Tibial nerve (tissue), 4 donors: Measurements from ENCODE around the gene SFRP5. TPM values are rescaled to one million over a fixed set of nuclear protein-coding genes. Genes with fewer than 3 reads are reported as not detected.

Experiments
- DNase-seq, 2 donors: peaks; one replicate each; pipeline ENCODE4 v3.0.0-alpha.2; 2019; ENCODE audit warnings: low spot score in 2 of 2
- H3K27ac ChIP-seq, 4 donors: fragments of 200-600 bp; sonication (generic) in 3 of 4; one replicate each; pipeline ENCODE4 v1.5.1; 2017 to 2019; ENCODE audit warnings: mild to moderate bottlenecking in 1 of 4
- H3K27me3 ChIP-seq, 2 donors: fragments of 200-600 bp; sonication (generic) in 1 of 2; one replicate each; pipeline versions ENCODE4 v1.5.1 to v1.6.0; 2017 to 2019
- H3K36me3 ChIP-seq, 3 donors: fragments of 200-600 bp; sonication (generic); one replicate each; pipeline ENCODE4 v1.5.1; 2018 to 2019
- H3K4me1 ChIP-seq, 4 donors: fragments of 200-600 bp; sonication (generic) in 3 of 4; one replicate each; pipeline ENCODE4 v1.5.1; 2017 to 2019
- H3K4me3 ChIP-seq, 4 donors: fragments of 200-600 bp; sonication (generic) in 3 of 4; one replicate each; pipeline ENCODE4 v1.5.1; 2017 to 2019; ENCODE audit warnings: mild to moderate bottlenecking in 1 of 4, moderate library complexity in 1 of 4
- H3K9me3 ChIP-seq, 4 donors: fragments of 200-600 bp; sonication (generic) in 3 of 4; one replicate each; pipeline ENCODE4 v1.5.1; 2017 to 2019
- CTCF ChIP-seq, 5 experiments: fragments of 200-600 bp in 3 of 5; fragments of 450-650 bp in 2 of 5; sonication (generic) in 3 of 5; IDR thresholded peaks; one replicate each; pipeline ENCODE4 v1.5.1; 2016 to 2019; ENCODE audit warnings: antibody characterized with exemption in 5 of 5, mild to moderate bottlenecking in 3 of 5, moderate library complexity in 2 of 5
- EP300 ChIP-seq, 2 donors: sonication (generic); formaldehyde crosslinking; IDR thresholded peaks; one replicate each; pipeline ENCODE4 v1.6.1; 2017; ENCODE audit warnings: antibody characterized with exemption in 2 of 2, mild to moderate bottlenecking in 1 of 2
- POLR2A ChIP-seq, 2 donors: fragments of 450-650 bp; IDR thresholded peaks; one replicate each; pipeline ENCODE4 v1.6.1; 2017; ENCODE audit warnings: antibody characterized with exemption in 2 of 2, mild to moderate bottlenecking in 2 of 2, moderate library complexity in 2 of 2
- WGBS, 2 donors: methylation state at CpG; one replicate each; pipeline ENCODE4 v1.1.5; 2018; 5-methylcytosine and 5-hydroxymethylcytosine counted together
- total RNA-seq, 4 donors: library from RNA; depleted of rRNA; stranded (reverse); fragments of >200 nt; gene quantifications; one replicate each; pipeline ENCODE4 v1.1.0, GENCODE V29; 2016

The SFRP5 gene
- total RNA-seq, 4 donors from 2014 or later = 183 to 530 (median 479) TPM

GRCh38 chr10:97805096-97805884 lies 33.5 kb upstream of the SFRP5 start:
- 46 to 51% methylated on average over 12 of the region's 12 CpGs for WGBS, 2 donors
- H3K4me1 ChIP-seq = peaks cover 0 to 15% (median 0%) of the 10 kb centered on the region in 4 donors
- H3K36me3 ChIP-seq = no peaks in the 10 kb centered on the region
- no peak for TF ChIP-seq POLR2A (IDR thresholded peaks at IDR 0.05)
- no peak for TF ChIP-seq CTCF (IDR thresholded peaks at IDR 0.05)
- TF ChIP-seq EP300 (IDR thresholded peaks at IDR 0.05) = no peak
- no peaks in the 10 kb centered on the region for H3K27me3 ChIP-seq
- no peaks in the 10 kb centered on the region for H3K9me3 ChIP-seq
- H3K27ac ChIP-seq = peak overlapping the region in 2 of 4 donors; percentile 25 to 33
- peak; percentile 48 to 49 for DNase-seq
- no peak overlapping the region for H3K4me3 ChIP-seq

- DNase-seq = no peak
- Histone ChIP-seq H3K4me1 (peaks cover 0 to 15% (median 0%) of the 10 kb centered on the region in 4 donors), H3K4me3 (no peak overlapping the region), H3K9me3 (peaks cover 0 to 22% (median 0%) of the 10 kb centered on the region in 4 donors), H3K27ac (peak overlapping the region in 1 of 4 donors; percentile 34), H3K36me3 (no peaks in the 10 kb centered on the region), H3K27me3 (no peaks in the 10 kb centered on the region)
- WGBS, 2 donors = 44 to 72% methylated on average over 5 of the region's 5 CpGs
- TF ChIP-seq POLR2A (IDR thresholded peaks at IDR 0.05) (no peak), EP300 (IDR thresholded peaks at IDR 0.05) (peak in 1 of 2 donors; percentile 9)
Observed at GRCh38 chr10:97801422-97801821, 29.6 kb upstream of the SFRP5 start.

GRCh38 chr10:97800474-97800873 lies 28.7 kb upstream of the SFRP5 start:
- no peaks in the 10 kb centered on the region for H3K36me3 ChIP-seq
- TF ChIP-seq CTCF (IDR thresholded peaks at IDR 0.05) = no peak
- no peak for TF ChIP-seq EP300 (IDR thresholded peaks at IDR 0.05)
- no peak for TF ChIP-seq POLR2A (IDR thresholded peaks at IDR 0.05)
- H3K27ac ChIP-seq = no peak overlapping the region
- no peak for DNase-seq
- peaks cover 0 to 11% (median 0%) of the 10 kb centered on the region in 4 donors for H3K4me1 ChIP-seq
- H3K9me3 ChIP-seq = peaks cover 0 to 22% (median 0%) of the 10 kb centered on the region in 4 donors
- 76 to 97% methylated on average over 5 to 9 of the region's 9 CpGs for WGBS, 2 donors
- no peaks in the 10 kb centered on the region for H3K27me3 ChIP-seq
- no peak overlapping the region for H3K4me3 ChIP-seq

GRCh38 chr10:97798958-97799610 lies 27.3 kb upstream of the SFRP5 start:
- peaks cover 0 to 22% (median 0%) of the 10 kb centered on the region in 4 donors for H3K9me3 ChIP-seq
- peaks cover 0 to 7% (median 0%) of the 10 kb centered on the region in 4 donors for H3K4me1 ChIP-seq
- 75 to 100% methylated on average over 1 of the region's 1 CpG for WGBS, 2 donors
- no peak for TF ChIP-seq EP300 (IDR thresholded peaks at IDR 0.05)
- no peak for TF ChIP-seq POLR2A (IDR thresholded peaks at IDR 0.05)
- H3K4me3 ChIP-seq = no peak overlapping the region
- H3K36me3 ChIP-seq = no peaks in the 10 kb centered on the region
- no peak overlapping the region for H3K27ac ChIP-seq
- no peaks in the 10 kb centered on the region for H3K27me3 ChIP-seq
- DNase-seq = no peak

- no peaks in the 10 kb centered on the region for H3K36me3 ChIP-seq
- H3K4me3 ChIP-seq = no peak overlapping the region
- no peak for TF ChIP-seq EP300 (IDR thresholded peaks at IDR 0.05)
- TF ChIP-seq CTCF (IDR thresholded peaks at IDR 0.05) = no peak
- TF ChIP-seq POLR2A (IDR thresholded peaks at IDR 0.05) = no peak
- no peaks in the 10 kb centered on the region for H3K27me3 ChIP-seq
- H3K27ac ChIP-seq = no peak overlapping the region
- H3K4me1 ChIP-seq = peaks cover 0 to 10% (median 2%) of the 10 kb centered on the region in 4 donors
- peaks cover 0 to 22% (median 0%) of the 10 kb centered on the region in 4 donors for H3K9me3 ChIP-seq
- 28 to 34% methylated on average over 3 of the region's 3 CpGs for WGBS, 2 donors
- DNase-seq = no peak
Observed at GRCh38 chr10:97796651-97797050, 24.9 kb upstream of the SFRP5 start.

GRCh38 chr10:97795886-97796285 lies 24.1 kb upstream of the SFRP5 start:
- no peak for TF ChIP-seq EP300 (IDR thresholded peaks at IDR 0.05)
- no peak for TF ChIP-seq CTCF (IDR thresholded peaks at IDR 0.05)
- no peak for TF ChIP-seq POLR2A (IDR thresholded peaks at IDR 0.05)
- H3K4me3 ChIP-seq = no peak overlapping the region
- peaks cover 0 to 22% (median 0%) of the 10 kb centered on the region in 4 donors for H3K9me3 ChIP-seq
- WGBS, 2 donors = 59 to 62% methylated on average over 4 of the region's 4 CpGs
- H3K4me1 ChIP-seq = peaks cover 0 to 8% (median 3%) of the 10 kb centered on the region in 4 donors
- no peak for DNase-seq
- no peaks in the 10 kb centered on the region for H3K27me3 ChIP-seq
- no peak overlapping the region for H3K27ac ChIP-seq
- no peaks in the 10 kb centered on the region for H3K36me3 ChIP-seq
